H1 (cell line): Measurements from ENCODE around the gene FES. TPM values are rescaled to one million over a fixed set of nuclear protein-coding genes. Genes with fewer than 3 reads are reported as not detected.
"Not testable (repeated sequence)": the region's sequence is repeated elsewhere in the genome, so short reads cannot be mapped to it uniquely, and the experiment has no call there.

Source experiments
- CTCF ChIA-PET: fragments of 300-600 bp; sonication (Branson Sonifier 250); formaldehyde crosslinking; loops from one replicate; lab custom pipeline; 2021; ENCODE audit not compliant: partially characterized antibody; lab: Charles Lee
- POLR2A ChIA-PET: fragments of 300-600 bp; sonication (Branson Sonifier 250); formaldehyde crosslinking; loops from one replicate; lab custom pipeline; 2021; ENCODE audit warnings: inconsistent platforms; ENCODE audit not compliant: partially characterized antibody; lab: Charles Lee
- DNase-seq, 2 experiments: peaks; one replicate each; pipeline versions ENCODE4 v3.0.0 to v3.0.0-alpha.2; 2010 to 2022; ENCODE audit warnings: low spot score in 2 of 2, low read depth in 1 of 2, mixed read lengths in 1 of 2
- FAIRE-seq: peaks from 2 replicates; lab custom pipeline; 2011; peaks lifted over from hg19 to GRCh38; lab: Jason Lieb, UNC
- H2AFZ ChIP-seq: 2 replicates; pipeline ENCODE4 v1.8.1; 2012; ENCODE audit warnings: low read length, inconsistent platforms
- H2AK5ac ChIP-seq: 2 replicates; pipeline ENCODE4 v1.6.1; 2013; ENCODE audit warnings: low read depth, low read length
- H2BK120ac ChIP-seq: replicated peaks from 2 replicates; pipeline ENCODE3; 2013; ENCODE audit warnings: low read depth, low read length, inconsistent platforms
- H2BK12ac ChIP-seq: 2 replicates; pipeline ENCODE4 v1.6.1; 2013; ENCODE audit warnings: low read depth, low read length
- H2BK15ac ChIP-seq: 2 replicates; pipeline ENCODE4 v1.6.1; 2013; ENCODE audit warnings: low read length
- H2BK20ac ChIP-seq: 2 replicates; pipeline ENCODE4 v1.6.1; 2013; ENCODE audit warnings: low read length
- H2BK5ac ChIP-seq: 2 replicates; pipeline ENCODE4 v1.6.1; 2013; ENCODE audit warnings: low read depth, low read length
- H3K14ac ChIP-seq: 2 replicates; pipeline ENCODE4 v1.6.1; 2013; ENCODE audit warnings: inconsistent platforms; ENCODE audit not compliant: insufficient read length
- H3K18ac ChIP-seq: 2 replicates; pipeline ENCODE4 v1.6.1; 2013; ENCODE audit warnings: low read length; ENCODE audit errors: extremely low read depth
- H3K23ac ChIP-seq: 2 replicates; pipeline ENCODE4 v1.6.1; 2013; ENCODE audit warnings: inconsistent platforms; ENCODE audit not compliant: insufficient read length
- H3K23me2 ChIP-seq: 2 replicates; pipeline ENCODE4 v1.6.1; 2013; ENCODE audit warnings: low read depth, low read length
- H3K27ac ChIP-seq: 2 replicates; pipeline ENCODE4 v1.6.1; 2011; ENCODE audit warnings: low read depth, low read length, inconsistent platforms
- H3K27me3 ChIP-seq, 4 experiments: replicated peaks in 1 of 4; 1 replicate in 1 of 4; 2 replicates in 3 of 4; pipeline versions ENCODE4 v1.6.1 to v1.8.1; 2011 to 2013; ENCODE audit warnings: low read length in 3 of 4, mild to moderate bottlenecking in 3 of 4, inconsistent platforms in 2 of 4, mixed read lengths in 2 of 4, moderate library complexity in 1 of 4; ENCODE audit not compliant: control insufficient read depth in 3 of 4, insufficient read depth in 3 of 4; ENCODE audit errors: extremely low read depth in 1 of 4
- H3K36me3 ChIP-seq, 4 experiments: 2 replicates each; pipeline versions ENCODE4 v1.6.1 to v1.8.1; 2011 to 2013; ENCODE audit warnings: mild to moderate bottlenecking in 4 of 4, low read length in 3 of 4, moderate library complexity in 2 of 4, control low read depth in 1 of 4, inconsistent platforms in 1 of 4; ENCODE audit not compliant: insufficient read depth in 4 of 4, control insufficient read depth in 2 of 4
- H3K4ac ChIP-seq: replicated peaks from 2 replicates; pipeline ENCODE3; 2013; ENCODE audit warnings: low read length, low read depth, mixed read lengths, inconsistent platforms; ENCODE audit not compliant: insufficient read length
- H3K4me1 ChIP-seq, 4 experiments: replicated peaks in 1 of 4; 1 replicate in 1 of 4; 2 replicates in 3 of 4; pipeline versions ENCODE4 v1.6.1 to v1.8.1; 2011 to 2013; ENCODE audit warnings: low read length in 3 of 4, inconsistent platforms in 2 of 4, mixed read lengths in 1 of 4; ENCODE audit not compliant: insufficient read depth in 4 of 4, control insufficient read depth in 3 of 4
- H3K4me2 ChIP-seq, 2 experiments: 2 replicates each; pipeline versions ENCODE4 v1.6.1 to v1.8.1; 2011 to 2013; ENCODE audit warnings: low read depth in 2 of 2, low read length in 2 of 2, control low read depth in 1 of 2, inconsistent platforms in 1 of 2, mild to moderate bottlenecking in 1 of 2; ENCODE audit not compliant: insufficient read depth in 1 of 2
- H3K4me3 ChIP-seq, 4 experiments: fragments of 200-600, 300-600 bp in 1 of 4; sonication (generic), shearing (Covaris generic), sonication (Bioruptor Twin) in 1 of 4; 2 replicates each; pipeline versions ENCODE4 v1.5.1 to v1.8.1; 2011 to 2016; ENCODE audit warnings: low read length in 4 of 4, low read depth in 3 of 4, control low read depth in 2 of 4, inconsistent platforms in 2 of 4, mild to moderate bottlenecking in 2 of 4, mixed read lengths in 1 of 4, moderate library complexity in 1 of 4; ENCODE audit not compliant: insufficient read depth in 2 of 4; ENCODE audit errors: extremely low read depth in 1 of 4
- H3K56ac ChIP-seq: replicated peaks from 2 replicates; pipeline ENCODE3; 2013; ENCODE audit warnings: low read depth, mild to moderate bottlenecking, mixed read lengths, low read length, inconsistent platforms; ENCODE audit not compliant: insufficient read length
- H3K79me1 ChIP-seq: 2 replicates; pipeline ENCODE4 v1.6.1; 2013; ENCODE audit warnings: low read depth, low read length, control low read depth
- H3K79me2 ChIP-seq, 2 experiments: 2 replicates each; pipeline versions ENCODE4 v1.6.1 to v1.8.1; 2012 to 2013; ENCODE audit warnings: low read length in 2 of 2, mild to moderate bottlenecking in 2 of 2, inconsistent platforms in 1 of 2; ENCODE audit not compliant: insufficient read depth in 2 of 2, control insufficient read depth in 1 of 2
- H3K9ac ChIP-seq, 4 experiments: replicated peaks in 1 of 4; 1 replicate in 1 of 4; 2 replicates in 3 of 4; pipeline versions ENCODE4 v1.6.1 to v1.8.1; 2011 to 2013; ENCODE audit warnings: low read depth in 3 of 4, low read length in 3 of 4, control low read depth in 2 of 4, mild to moderate bottlenecking in 2 of 4, moderate library complexity in 2 of 4, inconsistent platforms in 1 of 4; ENCODE audit errors: extremely low read depth in 1 of 4
- H3K9me3 ChIP-seq, 2 experiments: 2 replicates each; pipeline versions ENCODE4 v1.6.1 to v1.8.1; 2012 to 2013; ENCODE audit warnings: mild to moderate bottlenecking in 2 of 2, moderate library complexity in 2 of 2, control low read depth in 1 of 2, inconsistent platforms in 1 of 2, low read depth in 1 of 2, low read length in 1 of 2, mixed read lengths in 1 of 2; ENCODE audit not compliant: insufficient read depth in 2 of 2
- H4K20me1 ChIP-seq, 2 experiments: replicated peaks in 1 of 2; 2 replicates each; pipeline versions ENCODE3 to v1.8.1; 2011 to 2013; ENCODE audit warnings: inconsistent platforms in 2 of 2, low read length in 2 of 2, mild to moderate bottlenecking in 1 of 2; ENCODE audit not compliant: insufficient read depth in 2 of 2, control insufficient read depth in 1 of 2
- H4K5ac ChIP-seq: 2 replicates; pipeline ENCODE4 v1.6.1; 2013; ENCODE audit warnings: low read length, low read depth, mixed read lengths, inconsistent platforms; ENCODE audit not compliant: insufficient read length
- H4K8ac ChIP-seq: 2 replicates; pipeline ENCODE4 v1.8.0; 2013; ENCODE audit warnings: mild to moderate bottlenecking, moderate library complexity, low read length, inconsistent platforms; ENCODE audit not compliant: insufficient read depth; ENCODE audit errors: extremely low read depth
- H4K91ac ChIP-seq: replicated peaks from 2 replicates; pipeline ENCODE3; 2013; ENCODE audit warnings: low read length, mixed read lengths, inconsistent platforms; ENCODE audit not compliant: insufficient read length
- WGBS, 2 experiments: shearing (Covaris generic) in 1 of 2; methylation state at CpG; one replicate each; pipeline versions ENCODE4 v1.1.6 to v1.1.7; 2013 to 2015; ENCODE audit warnings: low lambda C conversion rate in 2 of 2, mixed read lengths in 2 of 2, inconsistent platforms in 1 of 2, low coverage in 1 of 2, missing lambda C conversion rate in 1 of 2; ENCODE audit not compliant: insufficient replicate concordance in 2 of 2, insufficient coverage in 1 of 2, insufficient read length in 1 of 2; ENCODE audit errors: extremely low coverage in 1 of 2, missing lambda C conversion rate in 1 of 2; 5-methylcytosine and 5-hydroxymethylcytosine counted together
- polyA plus RNA-seq, 7 experiments: library from polyadenylated mRNA; depleted of rRNA in 3 of 7; stranded (reverse) in 5 of 7; unstranded in 2 of 7; fragments of >200 nt in 5 of 7; fragments of 200-250 nt in 2 of 7; gene quantifications; 1 replicate in 5 of 7; 2 replicates in 1 of 7; 4 replicates in 1 of 7; pipeline versions ENCODE4 v1.2.1 to v1.2.3, GENCODE V29; 2011 to 2013; ENCODE audit warnings: missing spikeins in 2 of 7, mixed read lengths in 2 of 7
- total RNA-seq: library from RNA; stranded (reverse); fragmentation: NEBNext Ultra II Directional; extraction: Animal tissue kit (Norgen Biotek cat#: 25700); gene quantifications from 2 replicates; pipeline ENCODE4 v1.2.1, GENCODE V29; 2021

Gene FES
- total and polyA plus RNA-seq, 2 of the 8 experiments (the other 6 are each of a cell fraction or from before 2014, with no cell fraction given) = 8.5 to 8.6 TPM

DNA sequence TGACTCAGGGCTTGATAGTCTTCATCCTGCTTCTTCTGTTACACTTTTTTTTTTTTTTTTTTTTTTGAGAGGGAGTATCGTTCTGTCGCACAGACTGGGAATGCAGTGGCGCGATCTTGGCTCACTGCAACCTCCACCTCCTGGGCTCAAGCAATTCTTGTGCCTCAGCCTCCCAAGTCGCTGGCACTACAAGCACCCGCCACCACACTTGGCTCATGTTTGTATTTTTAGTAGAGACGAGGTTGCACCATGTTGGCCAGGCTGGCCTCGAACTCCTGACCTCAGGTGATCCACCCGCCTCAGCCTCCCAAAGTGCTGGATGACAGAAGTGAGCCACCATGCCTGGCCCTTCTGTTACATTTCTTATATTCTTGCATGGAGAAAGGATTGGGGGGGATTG lies 9.3 kb upstream of the FES start:
- not testable (repeated sequence) for H2AFZ ChIP-seq, H2AK5ac ChIP-seq, H2BK20ac ChIP-seq, DNase-seq, H3K79me1 ChIP-seq, FAIRE-seq, H3K27ac ChIP-seq, H4K91ac ChIP-seq, H4K5ac ChIP-seq, H2BK120ac ChIP-seq, H3K4me3 ChIP-seq, H2BK12ac ChIP-seq, H2BK5ac ChIP-seq, H3K9ac ChIP-seq, H3K79me2 ChIP-seq, H3K56ac ChIP-seq, H3K27me3 ChIP-seq, H3K23ac ChIP-seq, H3K23me2 ChIP-seq, H3K4me2 ChIP-seq, H3K9me3 ChIP-seq, H3K4ac ChIP-seq, H2BK15ac ChIP-seq, H3K18ac ChIP-seq, H4K8ac ChIP-seq, H4K20me1 ChIP-seq, H3K14ac ChIP-seq
- ChIA-PET POLR2A (interaction anchor here (1.6 to 1.8 kb wide), 2 partner anchors 9 to 61 kb away, joined by 4 to 13 read pairs; partner anchors contain the start of gene FES), CTCF (interaction anchor here (1.9 to 2.5 kb wide), 2 partner anchors 11 kb away, joined by 5 to 28 read pairs; partner anchors contain the start of gene FES)
- peaks cover 12 to 29% (median 16%) of the 10 kb centered on the region in 4 experiments for H3K4me1 ChIP-seq
- WGBS, 2 experiments = 90% methylated on average over 7 of the region's 9 CpGs; no CpG with 5 or more reads in 1 of the 2 experiments
- peaks cover 5 to 14% (median 10%) of the 10 kb centered on the region in 4 experiments; a peak in 5 of 8 replicates for H3K36me3 ChIP-seq
